HG03025 (cell line): ENCODE measurements around the gene APLP1.
"Not testable (repeated sequence)": the region's sequence is repeated elsewhere in the genome, so short reads cannot be mapped to it uniquely, and the experiment has no call there.

Experiments used
- ATAC-seq: cut with Tn5 transposase; IDR thresholded peaks from one replicate; pipeline ENCODE4 v1.9.1; 2021; ENCODE audit warnings: mild to moderate bottlenecking, moderate library complexity; ENCODE audit not compliant: unreplicated experiment, low FRiP score

The APLP1 gene

GRCh38 chr19:35868172-35868822 is at the start of gene APLP1:
Gene APLP1, plus strand, starts transcription at chr19:35868574. Its CDS starts 63 bp downstream, at chr19:35868637.
- ATAC-seq = no peak

GRCh38 chr19:35822579-35822978 is 45.8 kb upstream of the APLP1 start:
- ATAC-seq = no peak

GRCh38 chr19:35824150-35824549 is 44.2 kb upstream of the APLP1 start:
- ATAC-seq = no peak

GRCh38 chr19:35828692-35829301 is 39.6 kb upstream of the APLP1 start:
- ATAC-seq = no peak

- no peak for ATAC-seq
Measured at GRCh38 chr19:35830986-35831385, 37.4 kb upstream of the APLP1 start.

GRCh38 chr19:35832054-35832453 is 36.3 kb upstream of the APLP1 start:
- ATAC-seq = no peak

- no peak for ATAC-seq
Measured at GRCh38 chr19:35833972-35834371, 34.4 kb upstream of the APLP1 start.

GRCh38 chr19:35836096-35836495 is 32.3 kb upstream of the APLP1 start:
- ATAC-seq = not testable (repeated sequence)

GRCh38 chr19:35841961-35842595 is 26.3 kb upstream of the APLP1 start:
- no peak for ATAC-seq

GRCh38 chr19:35842666-35843272 is 25.6 kb upstream of the APLP1 start:
- ATAC-seq = no peak

GRCh38 chr19:35843676-35844481 is 24.5 kb upstream of the APLP1 start:
- no peak for ATAC-seq

- no peak for ATAC-seq
Measured at GRCh38 chr19:35844482-35845214, 23.7 kb upstream of the APLP1 start.

GRCh38 chr19:35845215-35846037 is 22.9 kb upstream of the APLP1 start:
- ATAC-seq = no peak

- ATAC-seq = no peak
Measured at GRCh38 chr19:35846038-35846668, 22.2 kb upstream of the APLP1 start.

GRCh38 chr19:35847911-35848310 is 20.5 kb upstream of the APLP1 start:
- no peak for ATAC-seq

GRCh38 chr19:35848486-35848885 is 19.9 kb upstream of the APLP1 start:
- no peak for ATAC-seq

GRCh38 chr19:35848919-35849505 is 19.4 kb upstream of the APLP1 start:
- ATAC-seq = no peak
